Astrocyte of the cerebellum (primary cell): Measurements from ENCODE around the gene CYTH1.
"Not testable (repeated sequence)": the region's sequence is repeated elsewhere in the genome, so short reads cannot be mapped to it uniquely, and the experiment has no call there.

ENCODE experiments used
- DNase-seq: peaks from one replicate; pipeline ENCODE4 v3.0.0-alpha.2; 2011; ENCODE audit warnings: low read depth
- H3K4me3 ChIP-seq: 2 replicates; pipeline ENCODE4 v1.5.1; 2011; ENCODE audit warnings: mild to moderate bottlenecking, low read depth, low read length, moderate library complexity
- CTCF ChIP-seq: IDR thresholded peaks from 2 replicates; pipeline ENCODE4 v1.5.1; 2012; ENCODE audit warnings: low read length, low read depth, moderate library complexity, mild to moderate bottlenecking; ENCODE audit errors: missing control alignments
- in situ Hi-C: cut with HindIII; loops from 2 replicates; pipeline ENCODE4 v1.10.0; 2017; ENCODE audit warnings: low sequenced_read_pairs

CYTH1 gene

GRCh38 chr17:78759969-78760352, 22.1 kb downstream of the CYTH1 start:
- no peak for DNase-seq
- in situ Hi-C loops: no loop called here
- no peak for TF ChIP-seq CTCF
- no peak overlapping the region for H3K4me3 ChIP-seq

- TF ChIP-seq CTCF: no peak
- no peak overlapping the region for H3K4me3 ChIP-seq
- DNase-seq: peak; percentile 73
Measured at GRCh38 chr17:78759203-78759968, 22.7 kb downstream of the CYTH1 start.

GRCh38 chr17:78753316-78754250, 28.5 kb downstream of the CYTH1 start:
- no peak overlapping the region for H3K4me3 ChIP-seq
- in situ Hi-C loops: no loop called here
- no peak for TF ChIP-seq CTCF
- no peak for DNase-seq

More at GRCh38 chr17:78759203-78759968, 22.7 kb downstream of the CYTH1 start:
- in situ Hi-C loops: no loop called here

- TF ChIP-seq CTCF: no peak
Measured at GRCh38 chr17:78751447-78752161, 30.5 kb downstream of the CYTH1 start.

GRCh38 chr17:78751000-78751399, 31.1 kb downstream of the CYTH1 start:
- DNase-seq, H3K4me3 ChIP-seq, in situ Hi-C loops: not testable (repeated sequence)

More at GRCh38 chr17:78751447-78752161, 30.5 kb downstream of the CYTH1 start:
- H3K4me3 ChIP-seq: no peak overlapping the region
- DNase-seq: no peak
- in situ Hi-C loops: no loop called here

- H3K4me3 ChIP-seq: no peak overlapping the region
- in situ Hi-C loops: no loop called here
- no peak for DNase-seq
- no peak for TF ChIP-seq CTCF
Measured at GRCh38 chr17:78748730-78749317, 33.2 kb downstream of the CYTH1 start.
